HCT116 (cell line): Measurements from ENCODE around the gene PEG3. TPM values are rescaled to one million over a fixed set of nuclear protein-coding genes. Genes with fewer than 3 reads are reported as not detected.

Experiments
- total RNA-seq: library from RNA; stranded (reverse); gene quantifications from one replicate; pipeline ENCODE4 v1.2.1, GENCODE V29; 2021; ENCODE audit not compliant: unreplicated experiment

The PEG3 gene
- total RNA-seq, 1 experiment from 2014 or later: 0.34 TPM

Other genes with a start within 250 kb of the PEG3 start
- gene ZNF71, start 245.4 kb downstream of the PEG3 start, total RNA-seq: not detected
- gene SMIM17, start 197.6 kb downstream of the PEG3 start, total RNA-seq: not detected
- gene ZNF835, start 169.0 kb downstream of the PEG3 start, total RNA-seq: not detected
- not detected for gene ZIM2, start within 50 bp of the PEG3 start, total RNA-seq